GM12864 (cell line): ENCODE results near the gene TRIP4.

Experiments
- DNase-seq: peaks from one replicate; pipeline ENCODE4 v3.0.0-alpha.2; 2011; ENCODE audit warnings: low read depth
- H3K4me3 ChIP-seq: 2 replicates; pipeline ENCODE4 v1.5.1; 2011; ENCODE audit warnings: mild to moderate bottlenecking, low read depth, low read length, control low read depth
- TF ChIP-seq, protein P1 (sequence below): IDR thresholded peaks from 2 replicates; pipeline ENCODE4 v1.5.1; 2011; ENCODE audit warnings: low read depth, mild to moderate bottlenecking, moderate library complexity, low read length, control low read depth, inconsistent platforms; ENCODE audit errors: missing control alignments

Gene TRIP4

GRCh38 chr15:64464276-64465005 lies 76.8 kb downstream of the TRIP4 start:
- TF ChIP-seq, protein P1, sequence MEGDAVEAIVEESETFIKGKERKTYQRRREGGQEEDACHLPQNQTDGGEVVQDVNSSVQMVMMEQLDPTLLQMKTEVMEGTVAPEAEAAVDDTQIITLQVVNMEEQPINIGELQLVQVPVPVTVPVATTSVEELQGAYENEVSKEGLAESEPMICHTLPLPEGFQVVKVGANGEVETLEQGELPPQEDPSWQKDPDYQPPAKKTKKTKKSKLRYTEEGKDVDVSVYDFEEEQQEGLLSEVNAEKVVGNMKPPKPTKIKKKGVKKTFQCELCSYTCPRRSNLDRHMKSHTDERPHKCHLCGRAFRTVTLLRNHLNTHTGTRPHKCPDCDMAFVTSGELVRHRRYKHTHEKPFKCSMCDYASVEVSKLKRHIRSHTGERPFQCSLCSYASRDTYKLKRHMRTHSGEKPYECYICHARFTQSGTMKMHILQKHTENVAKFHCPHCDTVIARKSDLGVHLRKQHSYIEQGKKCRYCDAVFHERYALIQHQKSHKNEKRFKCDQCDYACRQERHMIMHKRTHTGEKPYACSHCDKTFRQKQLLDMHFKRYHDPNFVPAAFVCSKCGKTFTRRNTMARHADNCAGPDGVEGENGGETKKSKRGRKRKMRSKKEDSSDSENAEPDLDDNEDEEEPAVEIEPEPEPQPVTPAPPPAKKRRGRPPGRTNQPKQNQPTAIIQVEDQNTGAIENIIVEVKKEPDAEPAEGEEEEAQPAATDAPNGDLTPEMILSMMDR = no peak
- DNase-seq = no peak
- H3K4me3 ChIP-seq = no peak overlapping the region

DNA sequence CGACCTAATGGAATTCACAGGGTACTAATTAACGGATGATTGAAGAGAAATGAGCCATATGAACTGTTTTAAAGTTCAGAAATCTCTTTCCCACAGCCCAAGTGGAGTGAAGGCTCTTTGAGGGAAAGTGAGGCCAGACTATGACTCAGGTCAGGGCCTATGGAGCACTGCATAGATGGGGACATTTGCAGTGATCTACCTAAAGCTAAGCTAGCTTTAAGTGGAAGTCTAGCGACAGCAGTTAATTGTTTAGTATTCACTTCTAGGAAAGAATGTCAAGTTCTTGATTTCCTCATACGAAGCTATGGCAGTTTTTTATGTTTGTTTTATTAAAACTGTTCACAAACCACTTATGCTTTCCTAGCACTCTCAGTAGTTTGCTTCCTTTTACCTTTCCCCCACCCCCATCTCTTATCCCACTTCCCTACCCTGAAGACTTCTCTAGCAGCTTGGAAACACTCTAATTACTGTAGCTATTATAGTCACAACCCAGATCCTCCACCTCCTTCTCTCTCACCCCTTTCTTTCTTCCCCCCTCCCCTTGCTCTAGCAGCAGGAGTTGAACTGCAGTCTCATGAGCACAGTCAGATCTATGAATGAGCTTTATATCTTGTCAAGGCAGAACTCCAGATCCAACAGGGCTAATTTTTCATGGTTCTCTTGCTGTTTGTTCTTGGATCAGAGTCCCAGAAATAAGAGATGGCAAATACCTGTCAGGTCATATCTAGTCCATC lies 78.9 kb downstream of the TRIP4 start:
- no peak overlapping the region for H3K4me3 ChIP-seq
- TF ChIP-seq, protein P1 = no peak
- no peak for DNase-seq

DNA sequence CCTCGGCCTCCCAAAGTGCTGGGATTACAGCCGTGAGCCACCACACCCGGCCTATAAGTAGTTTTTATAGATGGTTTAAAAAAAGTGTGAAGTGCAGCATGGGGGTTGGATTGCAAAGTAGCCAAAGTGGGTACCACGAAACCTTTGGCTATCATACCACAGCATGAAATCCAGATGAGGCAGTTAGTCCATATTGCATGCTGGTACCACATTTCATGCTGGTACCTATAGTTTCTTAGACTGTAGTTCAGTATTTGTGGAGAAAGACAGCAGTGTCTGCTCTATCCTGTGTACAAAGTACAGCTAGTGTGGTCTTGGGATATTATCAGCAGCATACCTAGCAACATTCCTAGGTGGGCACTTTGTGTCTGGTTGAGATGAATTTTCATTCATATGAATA lies 84.5 kb downstream of the TRIP4 start:
- no peak for DNase-seq
- TF ChIP-seq, protein P1 = no peak
- H3K4me3 ChIP-seq = no peak overlapping the region

DNA sequence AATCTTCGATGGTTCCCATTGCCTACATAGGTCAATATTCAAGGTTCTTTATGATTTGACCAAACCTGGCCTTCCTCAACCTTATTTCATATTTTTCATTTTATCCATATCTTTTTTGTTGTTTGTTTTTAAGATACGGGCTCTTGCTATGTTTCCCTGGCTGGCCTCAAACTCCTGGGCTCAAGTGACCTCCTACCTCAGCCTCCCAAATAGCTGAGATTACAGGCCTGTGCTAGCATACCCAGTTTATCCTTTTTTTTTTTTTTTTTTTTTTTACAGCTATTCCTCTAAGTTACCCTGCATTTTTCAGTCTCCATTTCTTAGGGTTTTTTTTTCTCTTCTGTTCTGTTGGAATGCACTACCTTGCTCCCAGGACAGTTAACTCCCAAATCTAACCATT lies 87.2 kb downstream of the TRIP4 start:
- DNase-seq = no peak
- H3K4me3 ChIP-seq = no peak overlapping the region
- TF ChIP-seq, protein P1 = no peak

DNA sequence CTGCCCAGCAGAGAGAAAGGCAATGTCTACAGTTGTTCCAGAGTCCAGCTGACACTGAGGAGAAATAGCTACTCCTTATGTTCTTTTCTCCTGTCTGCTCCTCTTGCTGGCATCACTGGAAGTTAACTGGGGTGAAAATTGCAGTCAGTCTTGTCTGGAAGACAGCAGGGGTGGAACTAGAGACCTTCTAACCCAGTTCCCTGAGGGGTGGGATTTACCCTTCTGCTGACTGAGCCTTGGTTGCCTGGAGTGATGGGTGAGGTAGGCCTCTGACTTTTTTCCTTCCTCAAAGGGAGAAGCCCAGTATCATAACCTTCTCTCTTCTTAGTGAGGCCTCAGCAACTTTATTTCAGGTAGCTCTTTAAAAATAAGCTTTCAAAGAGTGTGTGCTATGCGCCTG lies 88.9 kb downstream of the TRIP4 start:
- TF ChIP-seq, protein P1 = no peak
- H3K4me3 ChIP-seq = no peak overlapping the region
- no peak for DNase-seq

DNA sequence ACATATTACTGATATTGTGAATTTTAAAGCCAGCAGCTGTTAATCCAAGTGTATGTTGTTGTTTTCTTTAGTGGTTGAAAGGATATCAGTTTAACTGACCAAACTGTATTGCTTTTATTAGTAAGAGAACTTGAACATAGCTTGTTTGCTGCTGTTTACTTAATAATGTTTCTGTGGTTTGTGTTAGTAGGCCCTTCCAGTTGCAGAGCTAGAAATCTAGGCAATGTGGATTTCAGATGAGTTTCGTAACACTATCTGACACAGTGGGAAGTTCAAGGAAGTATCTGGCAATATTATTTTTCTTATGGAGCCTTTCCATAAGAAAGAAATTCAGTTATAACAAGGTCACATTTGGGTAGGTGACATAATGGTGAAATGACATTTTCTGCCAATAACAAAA lies 91.2 kb downstream of the TRIP4 start:
- TF ChIP-seq, protein P1 = no peak
- no peak for DNase-seq

More for the DNA sequence above, 91.2 kb downstream of the TRIP4 start:
- no peak overlapping the region for H3K4me3 ChIP-seq
